Measurements from ENCODE around the gene GJD3.

The GJD3 gene

GRCh38 chr17:40351359-40352236 lies 12.9 kb downstream of the GJD3 start:
- no peak for DNase-seq (ENCODE audit: low read depth)

- no peak for DNase-seq (ENCODE audit: low read depth)
These were observed 13.7 kb downstream of the GJD3 start for GRCh38 chr17:40350689-40351358.

- no peak for DNase-seq (ENCODE audit: low read depth)
These were observed 14.4 kb downstream of the GJD3 start for GRCh38 chr17:40349895-40350688.

- no peak for DNase-seq (ENCODE audit: low read depth)
These were observed 15.1 kb downstream of the GJD3 start for GRCh38 chr17:40349477-40349894.

- DNase-seq (ENCODE audit: low read depth) = no peak
These were observed 15.7 kb downstream of the GJD3 start for GRCh38 chr17:40348562-40349476.

GRCh38 chr17:40348136-40348504 lies 16.4 kb downstream of the GJD3 start:
- no peak for DNase-seq (ENCODE audit: low read depth)

- no peak for DNase-seq (ENCODE audit: low read depth)
These were observed 17.0 kb downstream of the GJD3 start for GRCh38 chr17:40347319-40348135.

GRCh38 chr17:40346765-40347158 lies 17.8 kb downstream of the GJD3 start:
- no peak for DNase-seq (ENCODE audit: low read depth)

- DNase-seq (ENCODE audit: low read depth) = no peak
These were observed 18.4 kb downstream of the GJD3 start for GRCh38 chr17:40345994-40346764.

- DNase-seq (ENCODE audit: low read depth) = no peak
These were observed 19.2 kb downstream of the GJD3 start for GRCh38 chr17:40345161-40345993.

GRCh38 chr17:40344421-40345160 lies 19.9 kb downstream of the GJD3 start:
- no peak for DNase-seq (ENCODE audit: low read depth)

GRCh38 chr17:40343219-40344119 lies 21.1 kb downstream of the GJD3 start:
- no peak for DNase-seq (ENCODE audit: low read depth)

GRCh38 chr17:40342504-40343218 lies 21.9 kb downstream of the GJD3 start:
- no peak for DNase-seq (ENCODE audit: low read depth)

GRCh38 chr17:40341808-40342503 lies 22.6 kb downstream of the GJD3 start:
- no peak for DNase-seq (ENCODE audit: low read depth)

GRCh38 chr17:40340880-40341807 lies 23.4 kb downstream of the GJD3 start:
- DNase-seq (ENCODE audit: low read depth) = peak; percentile 77
